ENCODE measurements around the gene DPRX. TPM values are rescaled to one million over a fixed set of nuclear protein-coding genes. Genes with fewer than 3 reads are reported as not detected.

The DPRX gene, protein sequence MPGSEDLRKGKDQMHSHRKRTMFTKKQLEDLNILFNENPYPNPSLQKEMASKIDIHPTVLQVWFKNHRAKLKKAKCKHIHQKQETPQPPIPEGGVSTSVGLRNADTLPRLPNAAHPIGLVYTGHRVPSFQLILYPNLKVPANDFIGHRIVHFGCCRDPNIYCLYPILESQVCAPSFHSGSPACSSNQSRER
- not detected in 5 replicates for total RNA-seq (2022; extraction: Qiagen RNA extraction; ENCODE audit: low read depth)

DNA sequence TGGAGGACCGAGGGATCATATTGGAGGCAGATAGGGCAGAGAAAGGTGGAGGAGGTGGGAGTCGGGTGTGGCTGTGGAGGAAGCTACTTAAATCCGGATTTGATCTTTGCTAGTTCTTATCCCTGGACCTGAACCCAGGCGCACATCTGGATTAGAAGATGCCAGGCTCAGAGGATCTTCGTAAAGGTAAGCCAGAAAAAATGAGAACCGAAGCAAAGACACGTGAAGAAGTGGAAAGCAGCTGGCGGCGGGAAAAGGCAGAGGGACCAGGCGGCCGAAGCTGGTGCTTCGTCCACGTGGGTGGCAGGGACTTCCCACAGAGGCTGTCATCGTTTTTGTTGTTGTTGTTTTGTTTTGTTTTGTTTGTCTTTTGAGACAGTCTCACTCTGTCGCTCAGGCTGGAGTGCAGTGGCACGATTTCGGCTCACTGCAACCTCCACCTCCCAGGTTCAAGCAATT is at the start of gene DPRX:
DPRX (plus strand) TSS at position 51 of the 459 bp plus-strand sequence; CDS start at position 159, 108 bp downstream.

Other genes starting within 250 kb of the DPRX start
- 3.8 to 5.0 TPM (median 4.6 TPM) in 5 replicates for gene ZNF765, start 236.8 kb upstream of the DPRX start, total RNA-seq (2022; extraction: Qiagen RNA extraction; ENCODE audit: low read depth)
- 7.1 to 9.0 TPM (median 8.7 TPM) in 5 replicates for gene ZNF761, start 200.0 kb upstream of the DPRX start, total RNA-seq (2022; extraction: Qiagen RNA extraction; ENCODE audit: low read depth)
- 0.16 to 0.80 TPM (median 0.26 TPM) in 5 replicates for gene ZNF813, start 164.3 kb upstream of the DPRX start, total RNA-seq (2022; extraction: Qiagen RNA extraction; ENCODE audit: low read depth)
- gene ZNF331, start 93.9 kb upstream of the DPRX start, total RNA-seq (2022; extraction: Qiagen RNA extraction; ENCODE audit: low read depth) = 12.5 to 16.7 TPM (median 13.6 TPM) in 5 replicates
- gene NLRP12, start 192.3 kb downstream of the DPRX start, total RNA-seq (2022; extraction: Qiagen RNA extraction; ENCODE audit: low read depth) = 0.02 TPM in 1 of 5 replicates, not detected in the others
- 273 to 344 TPM (median 296 TPM) in 5 replicates for gene MYADM, start 235.9 kb downstream of the DPRX start, total RNA-seq (2022; extraction: Qiagen RNA extraction; ENCODE audit: low read depth)